ENCODE data around the gene GSTP1. TPM values are rescaled to one million over a fixed set of nuclear protein-coding genes. Genes with fewer than 3 reads are reported as not detected.
A peak's percentile ranks its signal among the peaks of the same experiment; 100 is the strongest.

Gene GSTP1
- total and polyA plus RNA-seq, 9 of the 15 experiments (the other 6 are each of a cell fraction or from before 2014, with no cell fraction given), result 592 to 2,150 (median 1,204) TPM

GRCh38 chr11:67600324-67601029 is 16.9 kb downstream of the GSTP1 start:
- peak overlapping the region; percentile 41; the same call in 1 of the 2 replicates for H2AFZ ChIP-seq (ENCODE audit: low read depth, low read length)
- in situ Hi-C loops (cut with MboI) (no loop called here), intact Hi-C loops (cut with micrococcal nuclease) (no loop called here)
- H3K27ac ChIP-seq (ENCODE audit: extremely low read depth, low read depth, low read length), result peak overlapping the region; percentile 59
- 3% methylated on average over 7 of the region's 7 CpGs for WGBS (ENCODE audit: insufficient coverage, low coverage, missing lambda C conversion rate)
- ChIA-PET CTCF (ENCODE audit: low intra/inter-chr PET ratio) (no interaction called here), POLR2A (interaction anchor here (0.6 to 3.9 kb wide), 4 partner anchors 10 to 487 kb away, joined by 4 to 15 read pairs (median 10); no protein-coding TSS in a partner anchor)
- H3K9me1 ChIP-seq (ENCODE audit: control insufficient read depth, insufficient read depth, low read length), result no peaks in the 10 kb centered on the region
- H3K36me3 ChIP-seq (ENCODE audit: control insufficient read depth, insufficient read depth, low read length), result no peaks in the 10 kb centered on the region
- peak; percentile 89 for ATAC-seq
- H3K4me3 ChIP-seq, result no peak overlapping the region
- FAIRE-seq, result peak; percentile 91
- no peaks in the 10 kb centered on the region for H3K79me2 ChIP-seq (ENCODE audit: control insufficient read depth, insufficient read depth, low read length)
- no TSS peak for BruUV-seq (replicated peaks)
- no peaks in the 10 kb centered on the region for H3K27me3 ChIP-seq (ENCODE audit: control insufficient read depth in 2 of 2, insufficient read depth in 2 of 2, low read length in 2 of 2)
- H3K9ac ChIP-seq (ENCODE audit: insufficient read depth in 1 of 2, low read depth in 2 of 2, low read length in 2 of 2), result peak overlapping the region in 1 of 2 experiments; percentile 18; a peak in 1 of 4 replicates
- peak in 2 of 4 experiments; percentile 65 to 89 for DNase-seq (ENCODE audit: extremely low read depth in 1 of 4, low spot score in 3 of 4)
- H4K20me1 ChIP-seq (replicated peaks; ENCODE audit: control insufficient read depth, insufficient read depth, low read length), result no peaks in the 10 kb centered on the region
- H3K4me1 ChIP-seq (replicated peaks in 1 of 2; ENCODE audit: control insufficient read depth in 2 of 2, insufficient read depth in 2 of 2, low read length in 2 of 2), result peaks cover 45% of the 10 kb centered on the region in 2 experiments
- H3K4me2 ChIP-seq (ENCODE audit: insufficient read depth, low read length), result peak overlapping the region; percentile 51
- peaks cover 8% of the 10 kb centered on the region for H3K9me3 ChIP-seq (replicated peaks; ENCODE audit: control insufficient read depth, insufficient read depth, low read depth, low read length)
- peak; percentile 58 for TF ChIP-seq MAX (CRISPR knock-in tag; IDR thresholded peaks at IDR 0.05)
- TF ChIP-seq GATAD2B (IDR thresholded peaks at IDR 0.05; ENCODE audit: borderline replicate concordance), result no peak
- no peak for TF ChIP-seq E2F8 (IDR thresholded peaks at IDR 0.05; ENCODE audit: low read depth, partially characterized antibody)
- no peak for TF ChIP-seq ZNF263 (CRISPR knock-in tag; IDR thresholded peaks at IDR 0.05; ENCODE audit: borderline replicate concordance)
- peak; percentile 48; the same call in 1 of the 2 replicates for TF ChIP-seq ZBTB7A (IDR thresholded peaks at IDR 0.05; ENCODE audit: borderline replicate concordance, control insufficient read depth, low read depth, low read length)
- TF ChIP-seq ASH1L (IDR thresholded peaks at IDR 0.05; ENCODE audit: borderline replicate concordance, low read depth, partially characterized antibody), result no peak
- TF ChIP-seq KAT2B (IDR thresholded peaks at IDR 0.05; ENCODE audit: low read depth, low read length), result no peak
- TF ChIP-seq ZNF316 (IDR thresholded peaks at IDR 0.05), result no peak
- TF ChIP-seq E2F6 (IDR thresholded peaks at IDR 0.05; ENCODE audit: borderline replicate concordance in 1 of 2, extremely low read depth in 1 of 2, insufficient read depth in 1 of 2, insufficient read length in 1 of 2, low read depth in 1 of 2, low read length in 1 of 2, poor library complexity in 1 of 2, severe bottlenecking in 1 of 2), result no peak
- TF ChIP-seq PHTF2 (CRISPR knock-in tag; IDR thresholded peaks at IDR 0.05), result no peak
- no peak for TF ChIP-seq HNRNPL (IDR thresholded peaks at IDR 0.05; ENCODE audit: low read depth, low read length)
- peak; percentile 63; the same call in 1 of the 2 replicates for TF ChIP-seq SMARCA4 (IDR thresholded peaks at IDR 0.05)
- no peak for TF ChIP-seq ARNT (IDR thresholded peaks at IDR 0.05)
- TF ChIP-seq ILF3 (IDR thresholded peaks at IDR 0.05; ENCODE audit: borderline replicate concordance), result no peak
- TF ChIP-seq KLF13 (tag; IDR thresholded peaks at IDR 0.05; ENCODE audit: borderline replicate concordance, low read depth), result no peak
- TF ChIP-seq RBM14 (IDR thresholded peaks at IDR 0.05; ENCODE audit: borderline replicate concordance, insufficient read depth, low read depth, low read length), result no peak
- no peak for TF ChIP-seq WHSC1 (IDR thresholded peaks at IDR 0.05; ENCODE audit: low read length)
- no peak for TF ChIP-seq FUS (optimal IDR thresholded peaks at IDR 0.05; ENCODE audit: low read depth, low read length)
